Endothelial cell (in vitro differentiated cells): ENCODE results near the gene C14orf132. TPM values are rescaled to one million over a fixed set of nuclear protein-coding genes. Genes with fewer than 3 reads are reported as not detected.
"Not testable (repeated sequence)": the region's sequence is repeated elsewhere in the genome, so short reads cannot be mapped to it uniquely, and the experiment has no call there.

ENCODE experiments used
- DNase-seq: peaks from one replicate; pipeline ENCODE4 v3.0.0; 2021; ENCODE audit warnings: low spot score
- H3K27ac Mint-ChIP-seq: one replicate; pipeline ENCODE4 v1.8.0; 2021; ENCODE audit warnings: mixed read lengths, inconsistent platforms; ENCODE audit not compliant: unreplicated experiment
- H3K27me3 Mint-ChIP-seq: one replicate; pipeline ENCODE4 v1.8.0; 2021; ENCODE audit warnings: mild to moderate bottlenecking, moderate library complexity, mixed read lengths, inconsistent platforms; ENCODE audit not compliant: unreplicated experiment
- H3K36me3 Mint-ChIP-seq: one replicate; pipeline ENCODE4 v1.8.0; 2021; ENCODE audit warnings: mild to moderate bottlenecking, low read depth, mixed read lengths, inconsistent platforms; ENCODE audit not compliant: unreplicated experiment
- H3K4me1 Mint-ChIP-seq: one replicate; pipeline ENCODE4 v1.8.0; 2021; ENCODE audit warnings: mild to moderate bottlenecking, mixed read lengths, inconsistent platforms; ENCODE audit not compliant: unreplicated experiment
- H3K4me3 Mint-ChIP-seq: one replicate; pipeline ENCODE4 v1.8.0; 2021; ENCODE audit warnings: mild to moderate bottlenecking, mixed read lengths, inconsistent platforms; ENCODE audit not compliant: unreplicated experiment
- H3K9me3 Mint-ChIP-seq: one replicate; pipeline ENCODE4 v1.8.0; 2021; ENCODE audit warnings: mixed read lengths, inconsistent platforms; ENCODE audit not compliant: unreplicated experiment
- CTCF ChIP-seq: fragments of 200-600 bp; sonication (generic); IDR thresholded peaks from one replicate; pipeline ENCODE4 v1.5.0; 2021; ENCODE audit warnings: antibody characterized with exemption; ENCODE audit not compliant: unreplicated experiment
- total RNA-seq: library from RNA; stranded (reverse); fragmentation: NEBNext Ultra II Directional; extraction: Animal tissue kit (Norgen Biotek cat#: 25700); gene quantifications from one replicate; pipeline ENCODE4 v1.2.1, GENCODE V29; 2021; ENCODE audit not compliant: unreplicated experiment

Gene C14orf132
- total RNA-seq, 1 donor from 2014 or later: 4.4 TPM

GRCh38 chr14:96067985-96068930 is 29.1 kb downstream of the C14orf132 start:
- DNase-seq: no peak
- Mint-ChIP-seq H3K27ac (no peak overlapping the region), H3K9me3 (no peaks in the 10 kb centered on the region), H3K27me3 (peaks cover 3% of the 10 kb centered on the region), H3K4me3 (no peak overlapping the region), H3K36me3 (no peaks in the 10 kb centered on the region), H3K4me1 (no peaks in the 10 kb centered on the region)
- TF ChIP-seq CTCF: no peak

DNA sequence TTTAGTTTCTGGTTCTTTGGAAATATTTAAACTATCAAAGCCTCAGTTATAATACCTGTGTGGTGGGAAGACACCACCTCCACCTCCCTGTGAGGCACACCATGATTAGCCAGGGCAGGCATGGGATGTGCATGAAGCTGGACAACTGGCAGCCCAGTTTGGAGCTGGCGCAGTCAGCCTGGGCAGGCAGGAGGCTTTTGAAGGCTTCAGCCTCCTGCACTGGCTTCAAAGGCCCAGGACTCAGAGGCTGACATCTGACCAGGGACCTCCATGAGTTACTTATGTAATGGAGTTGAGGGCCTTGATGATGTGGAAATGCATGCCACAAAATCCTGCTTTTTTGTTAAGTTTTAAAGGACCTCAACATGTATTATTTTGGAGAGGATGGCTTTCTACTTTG is 30.3 kb downstream of the C14orf132 start:
- no peak for DNase-seq
- no peaks in the 10 kb centered on the region for H3K9me3 Mint-ChIP-seq
- H3K27me3 Mint-ChIP-seq: peaks cover under 1% of the 10 kb centered on the region

GRCh38 chr14:96071561-96071960 is 32.4 kb downstream of the C14orf132 start:
- TF ChIP-seq CTCF: no peak
- DNase-seq: no peak
- H3K4me3 Mint-ChIP-seq: no peak overlapping the region
- H3K27me3 Mint-ChIP-seq: no peaks in the 10 kb centered on the region
- no peaks in the 10 kb centered on the region for H3K9me3 Mint-ChIP-seq
- H3K36me3 Mint-ChIP-seq: no peaks in the 10 kb centered on the region
- H3K4me1 Mint-ChIP-seq: no peaks in the 10 kb centered on the region
- H3K27ac Mint-ChIP-seq: no peak overlapping the region

More for the DNA sequence above, 30.3 kb downstream of the C14orf132 start:
- Mint-ChIP-seq H3K36me3 (no peaks in the 10 kb centered on the region), H3K4me1 (no peaks in the 10 kb centered on the region), H3K27ac (no peak overlapping the region), H3K4me3 (no peak overlapping the region)
- no peak for TF ChIP-seq CTCF

- Mint-ChIP-seq H3K4me3 (no peak overlapping the region), H3K27ac (no peak overlapping the region), H3K4me1 (no peaks in the 10 kb centered on the region), H3K9me3 (no peaks in the 10 kb centered on the region), H3K36me3 (no peaks in the 10 kb centered on the region), H3K27me3 (no peaks in the 10 kb centered on the region)
- no peak for TF ChIP-seq CTCF
- DNase-seq: no peak
Measured at GRCh38 chr14:96072076-96072475, 32.9 kb downstream of the C14orf132 start.

DNA sequence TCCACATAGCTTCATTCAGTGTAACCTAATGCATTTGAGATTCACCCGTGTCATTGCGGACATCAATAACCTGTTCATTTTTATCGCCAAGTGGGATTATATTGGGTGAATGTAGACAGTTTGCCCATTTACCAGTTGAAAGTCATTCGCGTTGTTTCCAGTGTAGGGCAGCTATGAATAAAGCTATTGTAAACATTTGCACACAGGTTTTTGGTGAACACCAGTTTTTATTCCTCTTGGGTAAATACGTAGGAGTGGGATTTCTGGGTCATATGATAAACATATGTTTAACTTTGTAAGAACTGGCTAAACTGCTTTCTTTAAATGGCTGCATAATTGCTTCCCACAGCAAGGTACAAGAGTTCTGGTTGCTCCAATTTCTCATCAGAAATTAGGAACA is 33.6 kb downstream of the C14orf132 start:
- TF ChIP-seq CTCF: no peak
- H3K4me1 Mint-ChIP-seq: no peaks in the 10 kb centered on the region
- H3K4me3 Mint-ChIP-seq: no peak overlapping the region
- H3K9me3 Mint-ChIP-seq: no peaks in the 10 kb centered on the region
- no peaks in the 10 kb centered on the region for H3K27me3 Mint-ChIP-seq
- no peak overlapping the region for H3K27ac Mint-ChIP-seq
- no peak for DNase-seq
- H3K36me3 Mint-ChIP-seq: no peaks in the 10 kb centered on the region

GRCh38 chr14:96073260-96074039 is 34.3 kb downstream of the C14orf132 start:
- H3K36me3 Mint-ChIP-seq, H3K9me3 Mint-ChIP-seq, H3K27ac Mint-ChIP-seq, H3K4me3 Mint-ChIP-seq, DNase-seq, H3K4me1 Mint-ChIP-seq, H3K27me3 Mint-ChIP-seq: not testable (repeated sequence)
